ENCODE results near the gene ARID5B.
"Not testable (repeated sequence)": the region's sequence is repeated elsewhere in the genome, so short reads cannot be mapped to it uniquely, and the experiment has no call there.

ARID5B gene

DNA sequence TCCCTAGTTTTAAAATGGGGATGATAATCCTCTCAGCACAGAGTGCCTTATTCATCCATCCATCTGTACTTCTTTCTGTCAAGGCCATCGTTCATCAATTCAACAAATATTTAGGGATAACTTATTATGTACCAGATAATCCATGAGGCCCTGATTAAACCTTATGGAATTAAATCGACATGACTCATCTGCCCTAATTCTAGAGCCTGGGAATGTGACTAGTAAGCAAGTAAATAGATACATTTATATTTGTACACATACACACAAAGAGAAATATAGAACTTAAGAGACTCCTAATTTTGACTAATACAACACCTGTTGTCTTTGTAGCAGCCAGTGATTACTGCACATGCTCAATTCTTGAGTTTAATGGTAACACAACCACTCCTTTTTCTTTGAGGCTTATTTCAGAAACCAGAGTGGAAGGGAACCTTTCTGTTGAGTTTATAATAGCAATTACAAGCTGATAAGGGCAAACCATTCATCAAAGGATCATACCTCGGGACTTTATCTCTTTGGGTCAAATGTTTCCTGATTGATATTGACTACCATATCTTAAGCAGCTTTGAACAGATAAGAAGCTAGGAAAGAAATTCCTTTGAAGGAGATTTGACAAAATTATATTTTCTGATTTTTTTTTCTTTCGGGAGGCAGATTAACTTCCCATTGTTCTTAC is 122.7 kb downstream of the ARID5B start:
- Histone ChIP-seq H3K27me3 (ENCODE audit: control insufficient read depth, insufficient read depth, low read length) (no peaks in the 10 kb centered on the region), H3K36me3 (ENCODE audit: control insufficient read depth, low read depth, low read length) (no peaks in the 10 kb centered on the region), H3K4me3 (ENCODE audit: low read length) (no peak overlapping the region), H3K4me1 (ENCODE audit: control insufficient read depth, low read depth, low read length) (peaks cover 13% of the 10 kb centered on the region), H3K27ac (ENCODE audit: low read length) (no peak overlapping the region), H3K9ac (ENCODE audit: low read length) (no peak overlapping the region), H3K9me3 (ENCODE audit: control insufficient read depth, low read depth, low read length) (no peaks in the 10 kb centered on the region)

DNA sequence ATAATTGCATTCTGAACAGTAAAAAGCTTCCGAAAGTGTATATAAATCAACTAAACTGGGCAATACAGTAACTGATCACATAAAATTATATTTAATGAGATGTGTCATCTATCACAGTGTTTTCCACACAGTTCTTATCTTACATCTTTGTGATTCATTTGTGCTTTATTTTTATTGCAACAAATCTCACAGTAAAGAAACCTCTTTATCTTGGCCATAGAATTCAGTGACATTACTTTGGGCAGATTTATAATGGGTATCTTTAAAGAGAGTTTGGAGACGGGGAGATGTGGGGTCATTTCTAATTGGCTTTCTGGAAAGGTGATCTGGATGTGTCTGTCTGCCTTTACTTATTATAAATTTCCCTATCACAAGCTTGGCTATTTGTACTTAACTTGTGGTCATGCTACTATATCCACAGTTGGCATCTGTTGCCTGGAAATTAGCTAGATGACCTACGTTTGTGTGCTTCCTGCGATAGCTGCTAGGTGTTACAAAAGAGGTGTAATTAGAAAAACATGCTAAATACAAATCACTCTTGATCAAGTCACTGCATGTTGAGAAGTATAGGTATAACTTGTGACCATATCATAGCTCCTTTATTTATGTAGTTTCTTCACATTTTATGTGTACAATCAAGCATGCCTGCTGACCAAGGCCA is 123.8 kb downstream of the ARID5B start:
- Histone ChIP-seq H3K4me1 (ENCODE audit: control insufficient read depth, low read depth, low read length) (peaks cover 4% of the 10 kb centered on the region), H3K36me3 (ENCODE audit: control insufficient read depth, low read depth, low read length) (no peaks in the 10 kb centered on the region), H3K27me3 (ENCODE audit: control insufficient read depth, insufficient read depth, low read length) (no peaks in the 10 kb centered on the region), H3K9me3 (ENCODE audit: control insufficient read depth, low read depth, low read length) (no peaks in the 10 kb centered on the region), H3K27ac (ENCODE audit: low read length) (no peak overlapping the region), H3K4me3 (ENCODE audit: low read length) (no peak overlapping the region), H3K9ac (ENCODE audit: low read length) (no peak overlapping the region)

DNA sequence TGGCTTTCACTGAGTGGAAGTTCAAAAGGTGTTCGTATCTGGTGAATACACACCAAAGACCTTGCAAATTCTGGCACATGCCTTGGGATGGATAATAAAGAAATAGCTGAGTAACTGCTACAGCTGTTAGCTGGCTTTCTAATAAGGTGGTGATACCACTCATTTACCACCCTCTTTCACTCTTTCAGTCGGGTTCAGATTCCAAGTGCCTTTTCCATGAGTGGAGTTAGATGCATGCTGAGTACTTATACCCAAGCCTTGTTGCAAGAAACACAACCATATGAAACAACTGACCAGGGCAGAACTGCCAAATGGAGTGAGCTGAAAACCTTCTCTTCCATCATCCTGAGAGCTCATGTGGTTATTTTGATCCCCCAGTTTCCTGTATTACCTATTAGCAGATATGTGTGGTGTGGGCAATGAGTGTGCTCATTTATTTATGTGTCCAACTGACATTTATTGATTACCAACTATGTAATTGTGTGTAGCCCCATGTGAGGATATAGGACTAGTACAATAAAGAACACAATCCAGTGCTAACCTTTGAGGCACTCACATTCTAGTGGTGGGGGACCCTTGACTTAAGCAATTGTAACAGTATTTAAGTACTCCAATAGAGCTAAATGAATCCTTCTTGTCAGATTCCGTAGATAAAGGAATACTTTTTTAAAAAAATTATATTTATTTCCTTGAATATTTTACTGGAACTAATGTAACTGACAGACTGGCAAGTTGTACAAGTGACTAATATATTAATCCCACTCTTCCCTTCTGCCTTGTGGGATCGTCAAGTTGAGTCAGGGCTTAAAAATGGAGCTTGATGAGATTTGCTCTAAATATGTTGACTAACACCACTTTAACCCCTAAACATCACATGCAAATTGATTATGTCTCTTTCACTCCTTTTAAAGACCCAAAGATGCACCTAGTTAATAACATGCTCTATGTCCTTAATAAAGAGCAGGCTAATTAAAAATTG is 124.7 kb downstream of the ARID5B start:
- no peak overlapping the region for H3K4me3 ChIP-seq (ENCODE audit: low read length)
- H3K9ac ChIP-seq (ENCODE audit: low read length) = no peak overlapping the region
- no peaks in the 10 kb centered on the region for H3K27me3 ChIP-seq (ENCODE audit: control insufficient read depth, insufficient read depth, low read length)
- H3K27ac ChIP-seq (ENCODE audit: low read length) = no peak overlapping the region
- H3K9me3 ChIP-seq (ENCODE audit: control insufficient read depth, low read depth, low read length) = no peaks in the 10 kb centered on the region
- no peaks in the 10 kb centered on the region for H3K4me1 ChIP-seq (ENCODE audit: control insufficient read depth, low read depth, low read length)
- no peaks in the 10 kb centered on the region for H3K36me3 ChIP-seq (ENCODE audit: control insufficient read depth, low read depth, low read length)

- H3K27me3 ChIP-seq (ENCODE audit: control insufficient read depth, insufficient read depth, low read length) = no peaks in the 10 kb centered on the region
- H3K27ac ChIP-seq (ENCODE audit: low read length) = no peak overlapping the region
- H3K9ac ChIP-seq (ENCODE audit: low read length) = no peak overlapping the region
- H3K4me3 ChIP-seq (ENCODE audit: low read length) = no peak overlapping the region
- no peaks in the 10 kb centered on the region for H3K36me3 ChIP-seq (ENCODE audit: control insufficient read depth, low read depth, low read length)
- no peaks in the 10 kb centered on the region for H3K4me1 ChIP-seq (ENCODE audit: control insufficient read depth, low read depth, low read length)
- H3K9me3 ChIP-seq (ENCODE audit: control insufficient read depth, low read depth, low read length) = no peaks in the 10 kb centered on the region
These were observed 126.5 kb downstream of the ARID5B start for GRCh38 chr10:62027841-62028501.

DNA sequence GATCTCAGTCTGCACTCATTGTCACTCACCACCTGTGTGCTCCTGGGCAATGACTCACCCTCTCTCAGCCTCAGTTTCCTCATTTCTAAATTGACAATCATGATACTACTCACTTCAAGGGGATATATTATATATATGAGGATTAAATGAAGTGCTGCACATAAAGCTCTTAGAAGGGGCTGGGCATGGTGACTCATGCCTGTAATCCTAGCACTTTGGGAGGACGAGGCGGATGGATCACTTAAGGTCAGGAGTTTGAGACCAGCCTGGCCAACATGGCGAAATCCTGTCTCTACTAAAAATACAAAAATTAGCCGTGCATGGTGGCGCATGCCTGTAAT is 127.0 kb downstream of the ARID5B start:
- H3K4me1 ChIP-seq (ENCODE audit: control insufficient read depth, low read depth, low read length); H3K4me3 ChIP-seq (ENCODE audit: low read length); H3K27me3 ChIP-seq (ENCODE audit: control insufficient read depth, insufficient read depth, low read length); H3K36me3 ChIP-seq (ENCODE audit: control insufficient read depth, low read depth, low read length); H3K9me3 ChIP-seq (ENCODE audit: control insufficient read depth, low read depth, low read length); H3K9ac ChIP-seq (ENCODE audit: low read length); H3K27ac ChIP-seq (ENCODE audit: low read length): not testable (repeated sequence)

DNA sequence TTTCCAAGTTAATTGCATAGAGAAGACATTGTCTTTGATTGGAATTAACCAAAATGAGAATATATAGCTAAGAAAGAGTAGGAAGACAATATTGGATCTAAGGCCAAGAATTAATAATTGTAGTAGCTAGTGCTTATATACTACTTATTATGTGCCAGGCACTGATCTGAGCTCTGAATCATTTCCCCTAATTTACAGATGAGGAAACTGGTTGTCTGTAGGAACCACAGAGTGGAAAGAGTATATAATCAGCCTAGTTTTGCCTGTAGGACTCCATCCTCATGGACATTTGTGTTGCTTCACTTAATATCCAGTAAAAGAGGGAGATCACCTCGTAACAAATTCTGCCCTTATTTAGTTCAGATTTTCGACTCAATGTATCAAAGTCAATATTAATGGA is 127.9 kb downstream of the ARID5B start:
- no peaks in the 10 kb centered on the region for H3K4me1 ChIP-seq (ENCODE audit: control insufficient read depth, low read depth, low read length)
- no peaks in the 10 kb centered on the region for H3K36me3 ChIP-seq (ENCODE audit: control insufficient read depth, low read depth, low read length)
- H3K27ac ChIP-seq (ENCODE audit: low read length) = no peak overlapping the region
- H3K27me3 ChIP-seq (ENCODE audit: control insufficient read depth, insufficient read depth, low read length) = no peaks in the 10 kb centered on the region
- no peak overlapping the region for H3K9ac ChIP-seq (ENCODE audit: low read length)
- no peaks in the 10 kb centered on the region for H3K9me3 ChIP-seq (ENCODE audit: control insufficient read depth, low read depth, low read length)
- H3K4me3 ChIP-seq (ENCODE audit: low read length) = no peak overlapping the region

GRCh38 chr10:62031507-62031906 is 130.0 kb downstream of the ARID5B start:
- Histone ChIP-seq H3K4me3 (ENCODE audit: low read length) (no peak overlapping the region), H3K4me1 (ENCODE audit: control insufficient read depth, low read depth, low read length) (peaks cover 4% of the 10 kb centered on the region), H3K27me3 (ENCODE audit: control insufficient read depth, insufficient read depth, low read length) (no peaks in the 10 kb centered on the region), H3K27ac (ENCODE audit: low read length) (no peak overlapping the region), H3K9ac (ENCODE audit: low read length) (no peak overlapping the region), H3K9me3 (ENCODE audit: control insufficient read depth, low read depth, low read length) (no peaks in the 10 kb centered on the region), H3K36me3 (ENCODE audit: control insufficient read depth, low read depth, low read length) (no peaks in the 10 kb centered on the region)

DNA sequence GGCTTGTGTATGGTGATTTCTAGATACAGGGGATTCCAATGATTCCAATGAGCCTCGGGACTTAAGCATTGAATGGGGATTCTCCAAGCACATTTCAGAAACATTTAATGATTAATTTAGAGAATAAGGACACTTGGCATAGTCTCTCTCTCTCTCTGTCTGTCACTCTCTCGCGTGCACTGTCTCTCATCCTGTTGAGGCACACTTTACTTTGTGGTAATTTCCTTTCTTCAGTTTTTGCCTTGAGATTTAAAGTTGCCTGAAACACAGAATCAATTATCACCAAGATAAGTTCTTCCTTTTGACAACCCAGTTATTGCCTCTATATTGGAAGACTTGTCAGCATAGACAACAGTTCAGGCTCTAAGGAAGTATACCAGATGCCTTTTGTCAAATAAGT is 131.6 kb downstream of the ARID5B start:
- Histone ChIP-seq H3K9ac (ENCODE audit: low read length) (no peak overlapping the region), H3K27me3 (ENCODE audit: control insufficient read depth, insufficient read depth, low read length) (no peaks in the 10 kb centered on the region), H3K36me3 (ENCODE audit: control insufficient read depth, low read depth, low read length) (no peaks in the 10 kb centered on the region), H3K4me3 (ENCODE audit: low read length) (no peak overlapping the region), H3K9me3 (ENCODE audit: control insufficient read depth, low read depth, low read length) (no peaks in the 10 kb centered on the region), H3K27ac (ENCODE audit: low read length) (no peak overlapping the region), H3K4me1 (ENCODE audit: control insufficient read depth, low read depth, low read length) (peaks cover 9% of the 10 kb centered on the region)

DNA sequence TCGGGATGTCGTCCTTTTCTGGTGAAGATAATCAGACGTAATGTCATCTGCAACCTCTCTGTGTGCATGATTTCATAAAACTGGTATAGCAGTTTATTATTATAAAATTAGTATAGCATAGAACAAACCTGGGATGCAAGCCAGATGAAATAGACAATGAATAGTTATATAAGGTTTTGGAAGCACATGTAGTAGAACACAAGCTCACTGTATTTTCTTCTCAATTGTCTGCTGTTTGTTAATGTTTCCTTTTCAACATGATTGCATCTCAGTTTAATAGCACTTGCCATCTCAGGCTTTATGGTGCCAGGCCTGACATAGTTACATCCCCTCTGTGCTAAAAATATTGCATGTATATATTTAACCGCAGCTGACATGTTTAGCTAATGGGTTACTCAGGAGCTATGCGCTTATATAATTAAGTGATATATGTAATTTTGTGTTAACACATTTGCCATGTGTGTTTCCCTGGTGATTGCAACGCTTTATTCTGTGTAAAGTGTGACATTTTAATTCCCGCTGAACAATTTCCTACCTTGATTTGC is 132.7 kb downstream of the ARID5B start:
- no peaks in the 10 kb centered on the region for H3K27me3 ChIP-seq (ENCODE audit: control insufficient read depth, insufficient read depth, low read length)
- H3K27ac ChIP-seq (ENCODE audit: low read length) = no peak overlapping the region
- no peak overlapping the region for H3K9ac ChIP-seq (ENCODE audit: low read length)
- H3K4me1 ChIP-seq (ENCODE audit: control insufficient read depth, low read depth, low read length) = peaks cover 13% of the 10 kb centered on the region
- H3K4me3 ChIP-seq (ENCODE audit: low read length) = no peak overlapping the region
- H3K36me3 ChIP-seq (ENCODE audit: control insufficient read depth, low read depth, low read length) = no peaks in the 10 kb centered on the region
- H3K9me3 ChIP-seq (ENCODE audit: control insufficient read depth, low read depth, low read length) = no peaks in the 10 kb centered on the region

DNA sequence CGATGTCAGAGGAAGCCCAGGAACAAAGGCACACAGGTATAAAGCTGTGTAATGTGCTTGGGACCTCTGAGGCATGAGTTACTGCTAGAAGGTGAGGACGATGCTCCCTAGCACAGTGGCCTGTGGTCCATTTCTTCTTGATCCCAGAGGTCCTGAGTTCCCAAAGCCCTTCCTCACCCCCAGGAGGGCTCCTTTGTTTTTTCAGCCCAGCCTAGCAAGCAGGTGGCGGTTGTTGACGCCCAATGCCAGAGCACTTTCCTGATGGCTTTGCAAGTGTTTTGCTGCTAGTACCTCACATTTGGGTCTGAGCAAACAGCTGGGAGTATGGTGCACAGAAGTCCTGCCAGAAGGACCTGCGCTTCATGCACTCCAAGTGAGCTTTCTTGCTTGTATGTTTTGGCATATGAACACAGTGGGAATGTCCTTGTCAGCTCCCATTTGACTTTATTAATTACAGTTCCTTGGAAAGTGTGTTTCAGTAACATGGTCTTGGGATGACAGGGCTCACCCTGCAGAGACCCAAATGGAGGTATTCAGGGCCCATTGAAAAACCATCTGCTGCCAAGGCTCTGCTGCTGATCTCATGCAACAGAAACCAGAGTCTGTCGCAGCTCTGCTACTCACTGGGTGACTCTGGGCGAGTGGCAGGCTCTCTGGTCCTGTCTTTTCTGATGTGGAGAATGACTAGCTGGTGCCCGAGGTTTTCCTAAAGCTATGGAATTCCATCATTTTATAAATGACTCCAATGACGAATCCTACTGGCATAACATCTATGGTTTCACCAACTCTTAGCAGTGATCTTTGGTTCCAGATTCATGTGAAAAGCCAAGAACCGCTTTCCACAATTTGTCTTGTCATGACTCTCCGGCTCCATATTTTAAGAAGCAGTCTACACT is 134.9 kb downstream of the ARID5B start:
- no peak overlapping the region for H3K9ac ChIP-seq (ENCODE audit: low read length)
- no peak overlapping the region for H3K27ac ChIP-seq (ENCODE audit: low read length)
- H3K36me3 ChIP-seq (ENCODE audit: control insufficient read depth, low read depth, low read length) = no peaks in the 10 kb centered on the region
- H3K4me1 ChIP-seq (ENCODE audit: control insufficient read depth, low read depth, low read length) = peaks cover 13% of the 10 kb centered on the region
- H3K4me3 ChIP-seq (ENCODE audit: low read length) = no peak overlapping the region
- no peaks in the 10 kb centered on the region for H3K27me3 ChIP-seq (ENCODE audit: control insufficient read depth, insufficient read depth, low read length)
- H3K9me3 ChIP-seq (ENCODE audit: control insufficient read depth, low read depth, low read length) = no peaks in the 10 kb centered on the region

Measured in iPS-18a (cell line).